GM18502 (cell line): ENCODE measurements around the gene GRIN2C.

Experiments
- ATAC-seq: cut with Tn5 transposase; IDR thresholded peaks from one replicate; pipeline ENCODE4 v1.9.1; 2021; ENCODE audit warnings: mild to moderate bottlenecking; ENCODE audit not compliant: unreplicated experiment, poor library complexity

GRIN2C gene

GRCh38 chr17:74851612-74852236, 8.0 kb downstream of the GRIN2C start:
- no peak for ATAC-seq

- ATAC-seq, result no peak
These were observed 8.8 kb downstream of the GRIN2C start for GRCh38 chr17:74850914-74851313.

- no peak for ATAC-seq
These were observed 9.4 kb downstream of the GRIN2C start for GRCh38 chr17:74850310-74850709.

GRCh38 chr17:74848656-74849399, 10.9 kb downstream of the GRIN2C start:
- ATAC-seq, result no peak

- no peak for ATAC-seq
These were observed 13.1 kb downstream of the GRIN2C start for GRCh38 chr17:74846621-74847020.

- ATAC-seq, result no peak
These were observed 16.4 kb downstream of the GRIN2C start for GRCh38 chr17:74843352-74843627.

- no peak for ATAC-seq
These were observed 16.9 kb downstream of the GRIN2C start for GRCh38 chr17:74842599-74843351.

GRCh38 chr17:74842146-74842598, 17.5 kb downstream of the GRIN2C start:
- no peak for ATAC-seq

- no peak for ATAC-seq
These were observed 18.6 kb downstream of the GRIN2C start for GRCh38 chr17:74840989-74841666.

GRCh38 chr17:74839990-74840852, 19.5 kb downstream of the GRIN2C start:
- no peak for ATAC-seq

- ATAC-seq, result no peak
These were observed 21.4 kb downstream of the GRIN2C start for GRCh38 chr17:74838274-74838673.

- ATAC-seq, result no peak
These were observed 22.8 kb downstream of the GRIN2C start for GRCh38 chr17:74836691-74837467.

- no peak for ATAC-seq
These were observed 23.5 kb downstream of the GRIN2C start for GRCh38 chr17:74836191-74836590.

GRCh38 chr17:74833501-74834377, 25.9 kb downstream of the GRIN2C start:
- no peak for ATAC-seq

- no peak for ATAC-seq
These were observed 27.3 kb downstream of the GRIN2C start for GRCh38 chr17:74832421-74832820.

GRCh38 chr17:74831444-74832146, 28.1 kb downstream of the GRIN2C start:
- no peak for ATAC-seq

- no peak for ATAC-seq
These were observed 28.8 kb downstream of the GRIN2C start for GRCh38 chr17:74830861-74831260.

- no peak for ATAC-seq
These were observed 31.9 kb downstream of the GRIN2C start for GRCh38 chr17:74827800-74828199.
